Mesenchymal stem cell (in vitro differentiated cells and primary cell): ENCODE results near the gene OXLD1.
A peak's percentile ranks its signal among the peaks of the same experiment; 100 is the strongest.

Experiments used
- DNase-seq: peaks from one replicate; pipeline ENCODE4 v3.0.0-alpha.2; 2013
- H2AFZ ChIP-seq: one replicate; pipeline ENCODE4 v1.6.1; 2013; ENCODE audit warnings: low read depth, mild to moderate bottlenecking, control low read depth, inconsistent platforms, low read length, moderate library complexity
- H2AK5ac ChIP-seq: 2 replicates; pipeline ENCODE4 v1.6.1; 2013; ENCODE audit warnings: low read length, moderate library complexity, mild to moderate bottlenecking, inconsistent platforms; ENCODE audit not compliant: severe bottlenecking
- H2BK120ac ChIP-seq: one replicate; pipeline ENCODE4 v1.6.1; 2013; ENCODE audit warnings: low read depth, mild to moderate bottlenecking, inconsistent platforms, low read length, moderate library complexity
- H2BK12ac ChIP-seq, 2 experiments: one replicate each; pipeline ENCODE4 v1.6.1; 2013; ENCODE audit warnings: inconsistent platforms in 2 of 2, low read length in 2 of 2, mild to moderate bottlenecking in 2 of 2, moderate library complexity in 2 of 2, control low read depth in 1 of 2
- H2BK15ac ChIP-seq: one replicate; pipeline ENCODE4 v1.6.1; 2013; ENCODE audit warnings: mild to moderate bottlenecking, low read depth, inconsistent platforms; ENCODE audit not compliant: poor library complexity, severe bottlenecking
- H2BK5ac ChIP-seq: 2 replicates; pipeline ENCODE4 v1.6.1; 2013; ENCODE audit warnings: low read depth, mild to moderate bottlenecking, low read length, control low read depth, inconsistent platforms; ENCODE audit not compliant: poor library complexity, severe bottlenecking
- H3K14ac ChIP-seq, 2 experiments: one replicate each; pipeline ENCODE4 v1.6.1; 2013; ENCODE audit warnings: inconsistent platforms in 2 of 2, low read length in 2 of 2, control low read depth in 1 of 2, mild to moderate bottlenecking in 1 of 2, moderate library complexity in 1 of 2
- H3K18ac ChIP-seq, 2 experiments: one replicate each; pipeline ENCODE4 v1.6.1; 2013; ENCODE audit warnings: inconsistent platforms in 2 of 2, low read length in 2 of 2, control low read depth in 1 of 2, low read depth in 1 of 2, mild to moderate bottlenecking in 1 of 2
- H3K23ac ChIP-seq, 2 experiments: one replicate each; pipeline ENCODE4 v1.6.1; 2013; ENCODE audit warnings: inconsistent platforms in 2 of 2, low read length in 2 of 2, mild to moderate bottlenecking in 2 of 2, moderate library complexity in 2 of 2, control low read depth in 1 of 2
- H3K27ac ChIP-seq: 2 replicates; pipeline ENCODE4 v1.5.1; 2013; ENCODE audit warnings: mild to moderate bottlenecking, moderate library complexity, low read length, control low read depth, inconsistent platforms; ENCODE audit not compliant: poor library complexity, severe bottlenecking
- H3K27me3 ChIP-seq, 2 experiments: 2 replicates each; pipeline versions ENCODE4 v1.6.1 to v1.7.0; 2013; ENCODE audit warnings: low read length in 2 of 2, mild to moderate bottlenecking in 2 of 2, moderate library complexity in 2 of 2, control low read depth in 1 of 2, inconsistent platforms in 1 of 2; ENCODE audit not compliant: control insufficient read depth in 1 of 2, insufficient read depth in 1 of 2
- H3K36me3 ChIP-seq, 2 experiments: 2 replicates each; pipeline versions ENCODE4 v1.6.1 to v1.7.0; 2013; ENCODE audit warnings: low read length in 2 of 2, control low read depth in 1 of 2, inconsistent platforms in 1 of 2, low read depth in 1 of 2, mild to moderate bottlenecking in 1 of 2; ENCODE audit not compliant: insufficient read depth in 2 of 2, control insufficient read depth in 1 of 2
- H3K4ac ChIP-seq, 2 experiments: one replicate each; pipeline ENCODE4 v1.6.1; 2013; ENCODE audit warnings: inconsistent platforms in 2 of 2, low read length in 2 of 2, mild to moderate bottlenecking in 2 of 2, moderate library complexity in 2 of 2, control low read depth in 1 of 2, low read depth in 1 of 2
- H3K4me1 ChIP-seq: 2 replicates; pipeline ENCODE4 v1.6.1; 2013; ENCODE audit warnings: low read depth, low read length, control low read depth; ENCODE audit not compliant: control insufficient read depth, insufficient read depth
- H3K4me2 ChIP-seq: 2 replicates; pipeline ENCODE4 v1.6.1; 2013; ENCODE audit warnings: low read length, mild to moderate bottlenecking, inconsistent platforms; ENCODE audit not compliant: poor library complexity, severe bottlenecking
- H3K4me3 ChIP-seq, 2 experiments: 2 replicates each; pipeline versions ENCODE4 v1.5.1 to v1.7.0; 2013; ENCODE audit warnings: low read length in 2 of 2, mild to moderate bottlenecking in 2 of 2, control low read depth in 1 of 2, low read depth in 1 of 2; ENCODE audit not compliant: insufficient read depth in 1 of 2
- H3K79me1 ChIP-seq: replicated peaks from 2 replicates; pipeline ENCODE4 v1.6.1; 2013; ENCODE audit warnings: mild to moderate bottlenecking, control low read depth, low read length, inconsistent platforms; ENCODE audit not compliant: poor library complexity, severe bottlenecking
- H3K9ac ChIP-seq: 2 replicates; pipeline ENCODE4 v1.7.0; 2013; ENCODE audit warnings: mild to moderate bottlenecking, low read length, moderate library complexity
- H3K9me3 ChIP-seq: 2 replicates; pipeline ENCODE4 v1.7.0; 2013; ENCODE audit warnings: mild to moderate bottlenecking, low read length; ENCODE audit not compliant: control insufficient read depth
- H4K8ac ChIP-seq: one replicate; pipeline ENCODE4 v1.6.1; 2013; ENCODE audit warnings: inconsistent platforms, mild to moderate bottlenecking, low read length, moderate library complexity
- H4K91ac ChIP-seq: one replicate; pipeline ENCODE4 v1.6.1; 2013; ENCODE audit warnings: mild to moderate bottlenecking, low read length, inconsistent platforms
- WGBS: methylation state at CpG from one replicate; pipeline ENCODE4 v1.1.7; 2013; ENCODE audit warnings: mixed read lengths; 5-methylcytosine and 5-hydroxymethylcytosine counted together

The OXLD1 gene

DNA sequence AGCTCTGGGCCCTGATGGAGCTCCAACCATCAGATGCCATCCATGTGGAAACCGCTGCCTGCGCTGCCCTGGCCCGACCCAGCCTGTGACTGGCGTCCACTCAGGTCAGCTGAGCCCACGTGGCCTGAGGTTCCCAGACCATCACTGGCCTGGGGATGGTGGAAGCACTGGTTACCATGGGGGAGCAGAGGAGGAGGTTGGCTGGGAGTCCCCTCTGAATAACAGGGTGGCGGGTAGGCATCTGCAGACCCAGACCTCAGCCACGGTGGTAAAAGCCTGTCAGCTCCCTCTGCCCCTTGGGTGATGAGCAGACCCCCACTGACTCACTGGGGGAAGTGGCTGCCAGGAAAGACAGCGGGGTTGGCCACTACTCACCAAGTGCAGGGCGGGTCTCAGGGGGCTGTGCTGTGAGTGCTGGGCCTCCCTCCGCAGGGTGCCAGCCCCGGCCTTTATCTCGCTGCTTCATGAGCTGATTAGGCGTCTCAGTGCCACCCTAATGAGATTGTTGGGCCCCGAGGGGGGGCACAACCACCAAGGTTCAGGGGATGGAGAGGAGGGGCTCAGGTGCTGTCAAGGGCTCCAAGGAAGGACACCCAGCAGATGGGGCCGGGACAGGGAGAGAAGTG is 10.2 kb downstream of the OXLD1 start, which contains the start of gene PDE6G:
PDE6G (minus strand) TSS at position 425 of the 626 bp plus-strand sequence. CDS start 3,237 bp downstream, outside the sequence.
- H3K4me2 ChIP-seq, result no peak within 1 kb of the TSS

DNA sequence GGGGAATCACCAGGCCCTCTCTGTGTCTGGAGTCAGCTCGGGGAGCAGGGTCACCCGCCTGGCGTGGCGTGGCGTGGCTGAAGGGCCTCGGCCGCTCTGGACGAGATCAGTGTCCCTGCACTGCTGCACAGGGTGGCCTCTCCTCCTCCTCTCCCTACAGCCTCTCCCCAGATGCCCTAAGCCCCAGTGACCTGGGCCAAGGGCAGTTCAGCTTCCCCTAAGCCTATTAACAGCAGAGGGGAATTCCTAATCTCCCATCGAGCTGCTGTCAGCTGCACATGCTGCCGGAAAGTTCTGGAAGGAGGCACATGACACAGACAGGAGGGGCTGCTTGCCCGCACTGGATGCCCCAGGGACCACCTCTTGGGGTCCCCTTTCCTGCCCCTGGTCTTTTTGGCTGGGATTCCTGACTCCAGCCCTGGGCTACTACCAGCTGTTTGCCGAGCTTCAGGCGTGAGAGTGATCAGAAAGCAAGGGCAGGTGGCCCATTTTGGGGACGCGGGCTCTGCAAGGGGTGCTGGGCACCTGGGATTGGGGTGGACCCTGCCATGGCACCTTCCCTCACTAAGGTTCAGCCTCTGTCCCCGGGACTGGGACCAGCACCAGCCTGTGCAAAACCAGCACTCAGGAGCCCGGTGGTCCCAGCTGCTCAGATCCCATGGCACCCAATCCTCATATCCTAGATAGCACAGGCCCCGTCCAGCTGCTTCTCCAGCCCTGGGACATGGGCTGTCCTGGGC is 10.9 kb downstream of the OXLD1 start:
- Histone ChIP-seq H3K9ac (no peak overlapping the region), H2BK15ac (no peak overlapping the region), H4K8ac (no peak overlapping the region), H2BK5ac (no peak overlapping the region), H3K18ac (no peak overlapping the region), H3K14ac (no peak overlapping the region), H2BK120ac (no peak overlapping the region), H2AFZ (no peak overlapping the region), H3K9me3 (no peaks in the 10 kb centered on the region), H3K4me2 (no peak overlapping the region), H2AK5ac (no peak overlapping the region), H3K4ac (no peak overlapping the region), H3K23ac (no peak overlapping the region), H2BK12ac (no peak overlapping the region), H4K91ac (no peak overlapping the region), H3K36me3 (no peaks in the 10 kb centered on the region), H3K27me3 (no peaks in the 10 kb centered on the region), H3K4me3 (no peak overlapping the region), H3K4me1 (peaks cover 21% of the 10 kb centered on the region), H3K79me1 (no peaks in the 10 kb centered on the region), H3K27ac (no peak overlapping the region)
- WGBS, result 88% methylated on average over 18 of the region's 18 CpGs
- DNase-seq, result no peak

More for the DNA sequence above, 10.2 kb downstream of the OXLD1 start, which contains the start of gene PDE6G:
- Histone ChIP-seq H3K79me1 (no peaks in the 10 kb centered on the region), H3K27ac (no peak within 1 kb of the TSS), H3K4me3 (no peak within 1 kb of the TSS), H3K27me3 (no peaks in the 10 kb centered on the region), H2AFZ (no peak within 1 kb of the TSS), H2BK5ac (no peak within 1 kb of the TSS), H3K18ac (no peak within 1 kb of the TSS), H3K4me1 (peaks cover 16% of the 10 kb centered on the region), H2BK12ac (no peak within 1 kb of the TSS), H2BK15ac (no peak within 1 kb of the TSS), H3K23ac (no peak within 1 kb of the TSS), H2BK120ac (no peak within 1 kb of the TSS), H3K36me3 (no peaks in the 10 kb centered on the region), H4K8ac (no peak within 1 kb of the TSS), H2AK5ac (no peak within 1 kb of the TSS), H3K9ac (no peak within 1 kb of the TSS), H3K9me3 (no peaks in the 10 kb centered on the region), H4K91ac (no peak within 1 kb of the TSS), H3K4ac (no peak within 1 kb of the TSS), H3K14ac (no peak within 1 kb of the TSS)
- DNase-seq, result no peak
- WGBS, result 84% methylated on average over 15 of the region's 15 CpGs

DNA sequence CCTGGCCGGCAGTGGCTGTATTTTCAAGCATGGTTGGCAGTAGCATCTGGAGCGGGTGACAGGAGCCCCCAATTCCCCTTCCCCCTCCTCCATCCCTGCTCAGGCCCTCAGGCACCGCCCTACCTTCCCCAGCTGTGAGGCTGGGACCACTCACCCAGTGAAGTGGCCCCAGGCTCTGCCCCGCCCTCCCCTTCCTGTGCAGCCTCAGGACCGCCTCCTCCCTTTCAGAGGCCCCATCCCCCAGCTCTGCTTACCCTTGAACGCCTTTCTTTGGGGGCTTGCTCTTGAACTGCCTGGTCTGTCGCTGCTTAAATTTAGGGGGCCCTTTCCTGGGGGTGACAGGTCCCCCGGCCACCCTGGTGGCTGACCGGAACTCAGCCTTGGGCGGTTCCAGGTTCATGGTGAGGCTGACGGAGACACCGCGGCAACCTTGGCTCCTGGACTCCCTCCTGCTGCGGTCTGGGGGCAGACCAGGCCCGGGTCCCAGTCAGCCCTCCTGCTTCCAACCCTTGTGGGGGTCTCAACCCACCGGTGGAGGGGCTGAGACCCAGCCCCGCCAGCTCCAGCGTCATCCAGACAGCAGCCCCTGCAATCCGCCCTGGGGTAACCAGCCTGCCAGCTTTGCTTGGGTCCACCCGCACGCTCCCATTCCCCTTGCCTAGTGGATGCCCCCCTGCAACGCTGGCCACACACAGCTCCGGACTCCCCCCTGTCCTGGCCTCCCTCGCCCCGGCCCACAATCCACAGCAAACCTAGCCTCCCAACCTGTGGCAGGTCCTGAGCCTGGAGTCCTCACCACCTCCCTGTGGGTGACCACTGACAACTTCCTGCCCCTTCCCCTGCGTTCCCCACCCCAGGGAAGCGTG is 13.3 kb downstream of the OXLD1 start:
- no peaks in the 10 kb centered on the region for H3K79me1 ChIP-seq
- peak overlapping the region; percentile 11 for H2AFZ ChIP-seq
- no peak overlapping the region for H3K14ac ChIP-seq
- H2BK5ac ChIP-seq, result no peak overlapping the region
- peaks cover 23% of the 10 kb centered on the region for H3K4me1 ChIP-seq
- H3K23ac ChIP-seq, result peak overlapping the region in 1 of 2 experiments; percentile 17
- H3K4me2 ChIP-seq, result no peak overlapping the region
- H2BK12ac ChIP-seq, result no peak overlapping the region
- peaks cover 8% of the 10 kb centered on the region in 2 experiments for H3K27me3 ChIP-seq
- no peak overlapping the region for H3K27ac ChIP-seq
- no peak overlapping the region for H3K4me3 ChIP-seq
- H2BK15ac ChIP-seq, result peak overlapping the region; percentile 57
- H3K9me3 ChIP-seq, result no peaks in the 10 kb centered on the region
- no peak overlapping the region for H2BK120ac ChIP-seq
- peak overlapping the region; percentile 24 for H4K8ac ChIP-seq
- no peak for DNase-seq
- H3K4ac ChIP-seq, result no peak overlapping the region
- H3K18ac ChIP-seq, result no peak overlapping the region
- 70% methylated on average over 25 of the region's 27 CpGs for WGBS
- H2AK5ac ChIP-seq, result no peak overlapping the region
- no peak overlapping the region for H3K9ac ChIP-seq
- H3K36me3 ChIP-seq, result no peaks in the 10 kb centered on the region
- H4K91ac ChIP-seq, result peak overlapping the region; percentile 61

DNA sequence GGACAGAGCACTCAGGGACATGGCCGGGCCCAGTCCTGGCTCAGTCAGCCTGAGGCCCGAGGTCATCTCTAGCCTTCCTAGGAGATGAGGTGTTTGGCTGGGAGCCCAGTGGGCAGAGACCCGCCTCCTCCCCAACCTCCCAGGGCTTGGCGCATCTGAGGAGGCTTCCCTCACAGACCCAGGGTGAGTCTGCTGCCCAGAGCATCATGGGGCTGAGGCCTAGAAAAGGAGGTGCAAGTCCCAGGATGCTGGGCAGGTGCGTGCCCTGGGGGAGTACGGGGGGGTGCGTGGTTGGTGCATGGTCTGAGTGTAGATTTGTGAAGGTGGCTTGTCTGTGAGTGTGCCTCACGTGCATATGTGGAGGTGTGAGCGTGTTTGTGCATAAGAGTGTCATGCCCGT is 14.7 kb downstream of the OXLD1 start:
- Histone ChIP-seq H3K14ac (no peak overlapping the region), H3K4me2 (no peak overlapping the region), H2BK12ac (no peak overlapping the region), H3K23ac (no peak overlapping the region), H2AK5ac (no peak overlapping the region), H3K27me3 (peaks cover 20 to 22% of the 10 kb centered on the region in 2 experiments), H3K27ac (no peak overlapping the region), H3K9me3 (no peaks in the 10 kb centered on the region), H4K8ac (peak overlapping the region; percentile 29), H2AFZ (no peak overlapping the region), H3K79me1 (no peaks in the 10 kb centered on the region), H3K18ac (no peak overlapping the region), H2BK5ac (no peak overlapping the region), H3K36me3 (no peaks in the 10 kb centered on the region), H3K4me3 (no peak overlapping the region), H3K4ac (no peak overlapping the region), H3K9ac (no peak overlapping the region), H2BK15ac (no peak overlapping the region), H3K4me1 (peaks cover 26% of the 10 kb centered on the region), H2BK120ac (no peak overlapping the region), H4K91ac (peak overlapping the region; percentile 72)
- 72% methylated on average over 10 of the region's 10 CpGs for WGBS
- DNase-seq, result peak; percentile 65
